Panc1 (cell line): Measurements from ENCODE around the gene TMEM131L. TPM values are rescaled to one million over a fixed set of nuclear protein-coding genes. Genes with fewer than 3 reads are reported as not detected.

Experiments
- ATAC-seq: fragments of 200-7000 bp; cut with Tn5 transposase; 2 replicates; pipeline ENCODE4 v1.9.1; 2020; ENCODE audit warnings: mild to moderate bottlenecking, moderate library complexity
- BruUV-seq: library from RNA; stranded (reverse); fragments of 400-500 nt; replicated peaks from 2 replicates; lab custom pipeline; 2021; lab: Mats Ljungman, UMichigan
- CTCF ChIA-PET: fragments of 300-600 bp; sonication (Branson Sonifier 250); formaldehyde crosslinking; loops from one replicate; lab custom pipeline; 2022; ENCODE audit warnings: antibody characterized with exemption; lab: Charles Lee
- POLR2A ChIA-PET: fragments of 300-600 bp; sonication (Branson Sonifier 250); formaldehyde crosslinking; loops from one replicate; lab custom pipeline; 2022; ENCODE audit warnings: antibody characterized with exemption; lab: Charles Lee
- DNase-seq: peaks from one replicate; pipeline ENCODE4 v3.0.0-alpha.2; 2010; ENCODE audit warnings: low read depth, low spot score
- H3K27ac ChIP-seq: 2 replicates; pipeline ENCODE4 v1.5.1; 2011; ENCODE audit warnings: mild to moderate bottlenecking, low read length, inconsistent platforms
- H3K27me3 ChIP-seq: fragments of 200-500 bp; sonication (Bioruptor generic); 2 replicates; pipeline ENCODE4 v1.6.0; 2014; ENCODE audit warnings: low read length, inconsistent platforms; ENCODE audit not compliant: control insufficient read depth, insufficient read depth
- H3K36me3 ChIP-seq: fragments of 200-500 bp; sonication (Bioruptor generic); 2 replicates; pipeline ENCODE4 v1.5.1; 2014; ENCODE audit warnings: inconsistent platforms, mild to moderate bottlenecking, low read length, moderate library complexity; ENCODE audit not compliant: control insufficient read depth, insufficient read depth
- H3K4me1 ChIP-seq: 2 replicates; pipeline ENCODE4 v1.5.1; 2011; ENCODE audit warnings: inconsistent platforms, mild to moderate bottlenecking, low read length, moderate library complexity; ENCODE audit not compliant: control insufficient read depth, insufficient read depth
- H3K4me3 ChIP-seq, 2 experiments: 2 replicates each; pipeline ENCODE4 v1.5.1; 2011 to 2012; ENCODE audit warnings: low read depth in 2 of 2, low read length in 2 of 2, mild to moderate bottlenecking in 2 of 2, inconsistent platforms in 1 of 2, moderate library complexity in 1 of 2
- H3K9me3 ChIP-seq: fragments of 200-500 bp; sonication (Bioruptor generic); 2 replicates; pipeline ENCODE4 v1.5.1; 2014; ENCODE audit warnings: low read depth, mild to moderate bottlenecking, inconsistent platforms, low read length, moderate library complexity; ENCODE audit not compliant: control insufficient read depth, insufficient read depth
- CTCF ChIP-seq: fragments of 450-650 bp; IDR thresholded peaks from 2 replicates; pipeline ENCODE4 v1.5.1; 2017; ENCODE audit warnings: mild to moderate bottlenecking
- POLR2AphosphoS5 ChIP-seq: IDR thresholded peaks from 2 replicates; pipeline ENCODE4 v1.6.1; 2012; ENCODE audit warnings: mild to moderate bottlenecking, low read depth, low read length, moderate library complexity
- SIN3A ChIP-seq: IDR thresholded peaks from 2 replicates; pipeline ENCODE4 v1.6.1; 2012; ENCODE audit warnings: low read depth, mild to moderate bottlenecking, low read length, moderate library complexity, borderline replicate concordance; ENCODE audit not compliant: insufficient read depth
- TCF7L2 ChIP-seq: IDR thresholded peaks from 2 replicates; pipeline ENCODE4 v1.6.1; 2011; ENCODE audit warnings: mild to moderate bottlenecking, low read depth, low read length, inconsistent platforms
- in situ Hi-C: cut with HindIII; loops from 2 replicates; pipeline ENCODE4 v1.10.0; 2016; ENCODE audit warnings: low sequenced_read_pairs, low pct_unique_long_range_greater_than_20kb
- intact Hi-C: fragments of 100-400 bp; cut with micrococcal nuclease; formaldehyde crosslinking; loops from one replicate; pipeline ENCODE4 v1.10.0; 2022; ENCODE audit not compliant: unreplicated experiment
- total RNA-seq: library from RNA; stranded (reverse); gene quantifications from one replicate; pipeline ENCODE4 v1.2.1, GENCODE V29; 2021; ENCODE audit not compliant: unreplicated experiment
- TF ChIP-seq, protein P1 (sequence below), 2 experiments: IDR thresholded peaks; 2 replicates each; pipeline ENCODE4 v1.6.1; 2011 to 2012; ENCODE audit warnings: low read depth in 2 of 2, control low read depth in 1 of 2, low read length in 1 of 2, mild to moderate bottlenecking in 1 of 2, moderate library complexity in 1 of 2; ENCODE audit not compliant: insufficient read depth in 1 of 2

TMEM131L gene
- total RNA-seq, 1 experiment from 2014 or later = 13.5 TPM

- in situ Hi-C loops = no loop called here
- Histone ChIP-seq H3K36me3 (no peaks in the 10 kb centered on the region), H3K4me1 (no peaks in the 10 kb centered on the region), H3K27ac (no peak overlapping the region), H3K4me3 (no peak overlapping the region), H3K27me3 (no peaks in the 10 kb centered on the region), H3K9me3 (no peaks in the 10 kb centered on the region)
- ATAC-seq = no peak
- ChIA-PET POLR2A (no interaction called here), CTCF (interaction anchor here (0.6 kb wide), 1 partner anchor 15 kb away, joined by 9 read pairs; the partner anchor contains the start of gene TLR2)
- BruUV-seq = no TSS peak
- intact Hi-C loops = no loop called here
- DNase-seq = no peak
- TF ChIP-seq POLR2AphosphoS5 = no peak
- no peak for TF ChIP-seq SIN3A
- TF ChIP-seq, protein P1, sequence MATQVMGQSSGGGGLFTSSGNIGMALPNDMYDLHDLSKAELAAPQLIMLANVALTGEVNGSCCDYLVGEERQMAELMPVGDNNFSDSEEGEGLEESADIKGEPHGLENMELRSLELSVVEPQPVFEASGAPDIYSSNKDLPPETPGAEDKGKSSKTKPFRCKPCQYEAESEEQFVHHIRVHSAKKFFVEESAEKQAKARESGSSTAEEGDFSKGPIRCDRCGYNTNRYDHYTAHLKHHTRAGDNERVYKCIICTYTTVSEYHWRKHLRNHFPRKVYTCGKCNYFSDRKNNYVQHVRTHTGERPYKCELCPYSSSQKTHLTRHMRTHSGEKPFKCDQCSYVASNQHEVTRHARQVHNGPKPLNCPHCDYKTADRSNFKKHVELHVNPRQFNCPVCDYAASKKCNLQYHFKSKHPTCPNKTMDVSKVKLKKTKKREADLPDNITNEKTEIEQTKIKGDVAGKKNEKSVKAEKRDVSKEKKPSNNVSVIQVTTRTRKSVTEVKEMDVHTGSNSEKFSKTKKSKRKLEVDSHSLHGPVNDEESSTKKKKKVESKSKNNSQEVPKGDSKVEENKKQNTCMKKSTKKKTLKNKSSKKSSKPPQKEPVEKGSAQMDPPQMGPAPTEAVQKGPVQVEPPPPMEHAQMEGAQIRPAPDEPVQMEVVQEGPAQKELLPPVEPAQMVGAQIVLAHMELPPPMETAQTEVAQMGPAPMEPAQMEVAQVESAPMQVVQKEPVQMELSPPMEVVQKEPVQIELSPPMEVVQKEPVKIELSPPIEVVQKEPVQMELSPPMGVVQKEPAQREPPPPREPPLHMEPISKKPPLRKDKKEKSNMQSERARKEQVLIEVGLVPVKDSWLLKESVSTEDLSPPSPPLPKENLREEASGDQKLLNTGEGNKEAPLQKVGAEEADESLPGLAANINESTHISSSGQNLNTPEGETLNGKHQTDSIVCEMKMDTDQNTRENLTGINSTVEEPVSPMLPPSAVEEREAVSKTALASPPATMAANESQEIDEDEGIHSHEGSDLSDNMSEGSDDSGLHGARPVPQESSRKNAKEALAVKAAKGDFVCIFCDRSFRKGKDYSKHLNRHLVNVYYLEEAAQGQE (IDR thresholded peaks at IDR 0.05; ENCODE audit: insufficient read depth in 1 of 2, low read depth in 2 of 2, low read length in 1 of 2) = no peak
- no peak for TF ChIP-seq CTCF
- TF ChIP-seq TCF7L2 = no peak
Measured at GRCh38 chr4:153669838-153670237, 203.7 kb downstream of the TMEM131L start.

- DNase-seq = no peak
- Histone ChIP-seq H3K27me3 (no peaks in the 10 kb centered on the region), H3K27ac (no peak overlapping the region), H3K4me3 (no peak overlapping the region), H3K4me1 (no peaks in the 10 kb centered on the region), H3K36me3 (no peaks in the 10 kb centered on the region), H3K9me3 (no peaks in the 10 kb centered on the region)
- ChIA-PET CTCF (no interaction called here), POLR2A (no interaction called here)
- in situ Hi-C loops (no loop called here), intact Hi-C loops (no loop called here)
- 0 out of 2 replicates have a peak, but pooled peaks have one; percentile 17 for ATAC-seq
- no peak for TF ChIP-seq POLR2AphosphoS5
- TF ChIP-seq SIN3A = no peak
- TF ChIP-seq TCF7L2 = no peak
- BruUV-seq = no TSS peak
Measured at GRCh38 chr4:153676486-153676885, 210.3 kb downstream of the TMEM131L start.

DNA sequence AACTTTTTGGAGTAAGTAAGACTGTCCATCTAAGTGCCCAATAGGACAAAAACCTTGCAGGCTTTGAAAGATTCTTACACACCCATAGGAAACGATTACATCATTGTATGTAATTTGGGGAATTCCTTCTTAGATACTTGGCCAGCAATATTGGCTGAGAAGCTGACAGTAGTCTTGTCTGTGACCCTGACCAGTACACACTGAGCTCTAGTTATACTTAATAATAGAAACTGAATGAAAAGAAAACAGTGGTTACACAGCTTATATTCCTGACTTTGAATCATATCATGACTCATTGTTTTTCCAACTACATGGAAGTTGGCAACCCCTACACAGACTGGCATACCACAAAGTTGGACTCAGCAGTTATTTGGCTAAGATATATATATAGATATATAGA is 210.8 kb downstream of the TMEM131L start:
- intact Hi-C loops = no loop called here
- Histone ChIP-seq H3K27me3 (no peaks in the 10 kb centered on the region), H3K9me3 (no peaks in the 10 kb centered on the region), H3K36me3 (no peaks in the 10 kb centered on the region), H3K4me3 (no peak overlapping the region), H3K27ac (no peak overlapping the region), H3K4me1 (no peaks in the 10 kb centered on the region)
- peak; percentile 94 for ATAC-seq
- TF ChIP-seq TCF7L2 = no peak
- TF ChIP-seq CTCF = no peak
- TF ChIP-seq SIN3A = no peak
- TF ChIP-seq, protein P1 (IDR thresholded peaks at IDR 0.05; ENCODE audit: insufficient read depth in 1 of 2, low read depth in 2 of 2, low read length in 1 of 2) = no peak
- no peak for TF ChIP-seq POLR2AphosphoS5
- POLR2A ChIA-PET = no interaction called here
- peak; percentile 48 for DNase-seq
- no TSS peak for BruUV-seq
- in situ Hi-C loops = no loop called here
- CTCF ChIA-PET = no interaction called here
